Upper lobe of left lung (tissue), 6 donors: ENCODE results near the gene MON2. TPM values are rescaled to one million over a fixed set of nuclear protein-coding genes. Genes with fewer than 3 reads are reported as not detected.
"Not testable (repeated sequence)": the region's sequence is repeated elsewhere in the genome, so short reads cannot be mapped to it uniquely, and the experiment has no call there.

Experiments used
- ATAC-seq, 2 donors: fragments of 200-7000 bp; cut with Tn5 transposase; one replicate each; pipeline ENCODE4 v1.9.1; 2022; ENCODE audit warnings: mild to moderate bottlenecking in 2 of 2, moderate library complexity in 2 of 2; ENCODE audit not compliant: low FRiP score in 2 of 2
- DNase-seq, 2 donors: peaks; one replicate each; pipeline ENCODE4 v3.0.0-alpha.2; 2019 to 2020
- H3K27ac ChIP-seq, 4 donors: fragments of 200-600 bp; sonication (generic); one replicate each; pipeline ENCODE4 v1.5.1; 2016 to 2019
- H3K27me3 ChIP-seq, 4 donors: fragments of 200-600 bp; sonication (generic); one replicate each; pipeline ENCODE4 v1.5.1; 2017 to 2019
- H3K36me3 ChIP-seq, 4 donors: fragments of 200-600 bp; sonication (generic); one replicate each; pipeline ENCODE4 v1.5.1; 2016 to 2019
- H3K4me1 ChIP-seq, 4 donors: fragments of 200-600 bp; sonication (generic); one replicate each; pipeline ENCODE4 v1.5.1; 2018 to 2019
- H3K4me3 ChIP-seq, 4 donors: fragments of 200-600 bp; sonication (generic); one replicate each; pipeline ENCODE4 v1.5.1; 2017 to 2019; ENCODE audit warnings: mild to moderate bottlenecking in 2 of 4, moderate library complexity in 1 of 4
- H3K9me3 ChIP-seq, 4 donors: fragments of 200-600 bp; sonication (generic); one replicate each; pipeline ENCODE4 v1.5.1; 2018 to 2019
- CTCF ChIP-seq, 6 experiments: fragments of 450-650 bp in 4 of 6; fragments of 200-600 bp in 2 of 6; sonication (generic) in 2 of 6; IDR thresholded peaks; one replicate each; pipeline ENCODE4 v1.5.1; 2016 to 2019; ENCODE audit warnings: antibody characterized with exemption in 6 of 6
- EP300 ChIP-seq, 4 donors: sonication (generic); formaldehyde crosslinking; IDR thresholded peaks; one replicate each; pipeline ENCODE4 v1.5.1; 2017; ENCODE audit warnings: antibody characterized with exemption in 4 of 4, control low read depth in 2 of 4
- POLR2A ChIP-seq, 4 donors: fragments of 450-650 bp; IDR thresholded peaks; one replicate each; pipeline ENCODE4 v1.5.1; 2016 to 2017; ENCODE audit warnings: antibody characterized with exemption in 4 of 4, mild to moderate bottlenecking in 2 of 4
- POLR2AphosphoS5 ChIP-seq, 2 donors: sonication (generic); formaldehyde crosslinking; IDR thresholded peaks; one replicate each; pipeline ENCODE4 v1.5.1; 2017; ENCODE audit warnings: antibody characterized with exemption in 2 of 2
- WGBS, 2 donors: methylation state at CpG; one replicate each; pipeline ENCODE4 v1.1.5; 2017 to 2018; 5-methylcytosine and 5-hydroxymethylcytosine counted together
- total RNA-seq, 6 donors: library from RNA; depleted of rRNA in 4 of 6; stranded (reverse); fragments of >200 nt in 4 of 6; gene quantifications; one replicate each; pipeline versions ENCODE4 v1.1.0 to v1.2.1, GENCODE V29; 2016 to 2021
- donor health status: DM: no; HTN: no; CAD: no; lungs with moderate emphysema.
- donor health status: DM: no; HTN: yes; CAD: no; lungs with severe emphysema.

MON2 gene
- total RNA-seq, 6 donors from 2014 or later = 43.5 to 129 (median 64.2) TPM

- Histone ChIP-seq H3K4me3 (no peak overlapping the region), H3K27ac (no peak overlapping the region), H3K36me3 (peaks cover 7 to 77% (median 28%) of the 10 kb centered on the region in 4 donors), H3K27me3 (no peaks in the 10 kb centered on the region), H3K4me1 (no peaks in the 10 kb centered on the region), H3K9me3 (no peaks in the 10 kb centered on the region)
- DNase-seq (no peak), ATAC-seq (no peak)
- 84 to 100% methylated on average over 1 of the region's 1 CpG for WGBS, 2 donors
- TF ChIP-seq POLR2A (IDR thresholded peaks at IDR 0.05) (no peak), CTCF (IDR thresholded peaks at IDR 0.05) (no peak), EP300 (IDR thresholded peaks at IDR 0.05) (no peak), POLR2AphosphoS5 (IDR thresholded peaks at IDR 0.05) (no peak)
These were observed 76.2 kb downstream of the MON2 start for GRCh38 chr12:62542814-62543213.

- H3K9me3 ChIP-seq = no peaks in the 10 kb centered on the region
- WGBS, 2 donors = 96% methylated on average over 5 of the region's 5 CpGs
- no peak overlapping the region for H3K27ac ChIP-seq
- H3K4me1 ChIP-seq = no peaks in the 10 kb centered on the region
- peaks cover 7 to 77% (median 28%) of the 10 kb centered on the region in 4 donors for H3K36me3 ChIP-seq
- H3K27me3 ChIP-seq = no peaks in the 10 kb centered on the region
- no peak overlapping the region for H3K4me3 ChIP-seq
- TF ChIP-seq POLR2A (IDR thresholded peaks at IDR 0.05) (no peak), POLR2AphosphoS5 (IDR thresholded peaks at IDR 0.05) (no peak), CTCF (IDR thresholded peaks at IDR 0.05) (no peak), EP300 (IDR thresholded peaks at IDR 0.05) (no peak)
- ATAC-seq (no peak), DNase-seq (no peak)
These were observed 76.7 kb downstream of the MON2 start for GRCh38 chr12:62543324-62543723.

- ATAC-seq (no peak), DNase-seq (no peak)
- H3K9me3 ChIP-seq = no peaks in the 10 kb centered on the region
- H3K27ac ChIP-seq = no peak overlapping the region
- no peak for TF ChIP-seq POLR2A (IDR thresholded peaks at IDR 0.05)
- TF ChIP-seq EP300 (IDR thresholded peaks at IDR 0.05) = no peak
- no peak for TF ChIP-seq CTCF (IDR thresholded peaks at IDR 0.05)
- TF ChIP-seq POLR2AphosphoS5 (IDR thresholded peaks at IDR 0.05) = no peak
- WGBS, 2 donors = 73 to 95% methylated on average over 3 of the region's 3 CpGs
- no peaks in the 10 kb centered on the region for H3K27me3 ChIP-seq
- H3K36me3 ChIP-seq = peaks cover 7 to 78% (median 28%) of the 10 kb centered on the region in 4 donors
- H3K4me1 ChIP-seq = no peaks in the 10 kb centered on the region
- no peak overlapping the region for H3K4me3 ChIP-seq
These were observed 77.1 kb downstream of the MON2 start for GRCh38 chr12:62543741-62544140.

- ATAC-seq (no peak), DNase-seq (no peak)
- WGBS, 2 donors = 91% methylated on average over 5 of the region's 5 CpGs
- TF ChIP-seq EP300 (IDR thresholded peaks at IDR 0.05) (no peak), POLR2A (IDR thresholded peaks at IDR 0.05) (no peak), POLR2AphosphoS5 (IDR thresholded peaks at IDR 0.05) (no peak), CTCF (IDR thresholded peaks at IDR 0.05) (no peak)
- no peak overlapping the region for H3K27ac ChIP-seq
- H3K4me1 ChIP-seq = no peaks in the 10 kb centered on the region
- no peaks in the 10 kb centered on the region for H3K27me3 ChIP-seq
- H3K9me3 ChIP-seq = no peaks in the 10 kb centered on the region
- H3K4me3 ChIP-seq = no peak overlapping the region
- peaks cover 13 to 85% (median 31%) of the 10 kb centered on the region in 4 donors for H3K36me3 ChIP-seq
These were observed 86.4 kb downstream of the MON2 start for GRCh38 chr12:62552906-62553556.

- H3K36me3 ChIP-seq = peaks cover 23 to 70% (median 33%) of the 10 kb centered on the region in 4 donors
- 93 to 100% methylated on average over 1 of the region's 1 CpG for WGBS, 2 donors
- not testable (repeated sequence) for H3K4me3 ChIP-seq, ATAC-seq, H3K27me3 ChIP-seq, H3K27ac ChIP-seq, H3K4me1 ChIP-seq, DNase-seq, H3K9me3 ChIP-seq
These were observed 92.7 kb downstream of the MON2 start for GRCh38 chr12:62559366-62559765.
